ENCODE data around the gene BOLL. TPM values are rescaled to one million over a fixed set of nuclear protein-coding genes. Genes with fewer than 3 reads are reported as not detected.

The BOLL gene
- total RNA-seq, 1 experiment from 2014 or later: not detected

DNA sequence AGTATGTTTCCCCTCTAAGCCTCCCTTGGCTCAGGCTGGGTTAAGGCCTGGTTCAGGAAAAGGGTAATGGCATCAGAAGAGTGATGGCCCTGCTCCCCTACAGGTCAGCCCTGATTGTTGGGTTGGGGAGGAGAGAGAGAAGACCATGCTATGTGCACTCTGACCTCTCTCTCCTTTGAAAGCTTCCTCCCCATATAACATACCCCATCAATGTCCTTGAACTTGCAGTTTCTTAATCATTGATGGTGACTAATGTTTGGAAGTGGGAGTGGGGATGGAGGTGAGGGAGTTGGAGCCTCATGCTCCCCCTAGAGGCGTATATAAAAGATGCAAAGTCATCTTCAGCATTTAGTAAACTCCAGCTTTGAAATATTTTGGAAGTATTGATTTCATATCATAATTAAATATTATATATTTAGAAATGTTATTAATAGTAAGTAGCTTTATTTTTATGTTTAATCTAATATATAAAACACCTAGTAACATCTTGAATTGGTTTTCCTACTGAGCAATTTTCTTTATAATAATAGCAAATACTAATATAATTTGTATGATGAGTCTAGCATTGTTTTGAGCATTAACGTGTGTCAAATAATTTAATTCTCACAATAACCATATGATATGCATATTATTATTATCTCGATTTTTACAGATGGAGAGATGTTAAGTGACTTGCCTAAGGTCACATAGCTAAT, 28.1 kb upstream of the BOLL start:
- Histone ChIP-seq H3K36me3 (ENCODE audit: insufficient read depth, low read length) (no peaks in the 10 kb centered on the region), H3K79me2 (ENCODE audit: low read length) (no peaks in the 10 kb centered on the region), H2AFZ (ENCODE audit: low read length) (no peak overlapping the region), H3K4me2 (ENCODE audit: low read depth, low read length, poor library complexity, severe bottlenecking) (no peak overlapping the region), H3K4me1 (ENCODE audit: low read length) (no peaks in the 10 kb centered on the region), H3K27ac (ENCODE audit: low read length) (no peak overlapping the region), H3K27me3 (ENCODE audit: low read length) (no peaks in the 10 kb centered on the region), H3K9me2 (replicated peaks; ENCODE audit: insufficient read depth, low read length) (no peaks in the 10 kb centered on the region), H4K20me1 (ENCODE audit: insufficient read depth, low read depth, low read length) (no peaks in the 10 kb centered on the region), H3K9me3 (ENCODE audit: low read length) (no peaks in the 10 kb centered on the region), H3K4me3 (ENCODE audit: low read length) (no peak overlapping the region), H3K9ac (ENCODE audit: low read length) (no peak overlapping the region)
- peak; percentile 63 for DNase-seq

DNA sequence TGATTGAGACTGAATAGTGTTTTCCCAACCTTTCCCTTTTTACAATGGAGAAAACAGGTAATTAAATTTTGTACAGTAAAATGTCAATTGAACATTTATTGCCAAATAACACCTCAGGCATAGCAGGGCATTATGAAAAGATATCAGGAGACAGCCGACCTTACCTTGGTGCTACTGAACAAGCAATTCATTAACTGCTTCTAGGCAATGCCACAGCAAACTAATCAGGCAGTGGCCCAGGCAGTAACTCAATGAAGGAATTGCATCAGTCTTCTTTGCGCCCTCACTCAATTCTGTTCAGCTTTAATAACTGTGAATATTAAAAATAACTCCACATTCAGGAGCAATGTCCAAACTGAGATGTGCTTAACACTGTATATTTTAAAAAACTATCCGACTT, 25.4 kb upstream of the BOLL start:
- DNase-seq: no peak
- Histone ChIP-seq H3K4me2 (ENCODE audit: low read depth, low read length, poor library complexity, severe bottlenecking) (no peak overlapping the region), H3K79me2 (ENCODE audit: low read length) (no peaks in the 10 kb centered on the region), H3K4me3 (ENCODE audit: low read length) (no peak overlapping the region), H3K4me1 (ENCODE audit: low read length) (no peaks in the 10 kb centered on the region), H3K9me3 (ENCODE audit: low read length) (no peaks in the 10 kb centered on the region), H3K27ac (ENCODE audit: low read length) (no peak overlapping the region), H4K20me1 (ENCODE audit: insufficient read depth, low read depth, low read length) (no peaks in the 10 kb centered on the region), H3K36me3 (ENCODE audit: insufficient read depth, low read length) (no peaks in the 10 kb centered on the region), H3K27me3 (ENCODE audit: low read length) (no peaks in the 10 kb centered on the region), H2AFZ (ENCODE audit: low read length) (no peak overlapping the region), H3K9ac (ENCODE audit: low read length) (no peak overlapping the region), H3K9me2 (replicated peaks; ENCODE audit: insufficient read depth, low read length) (no peaks in the 10 kb centered on the region)

DNA sequence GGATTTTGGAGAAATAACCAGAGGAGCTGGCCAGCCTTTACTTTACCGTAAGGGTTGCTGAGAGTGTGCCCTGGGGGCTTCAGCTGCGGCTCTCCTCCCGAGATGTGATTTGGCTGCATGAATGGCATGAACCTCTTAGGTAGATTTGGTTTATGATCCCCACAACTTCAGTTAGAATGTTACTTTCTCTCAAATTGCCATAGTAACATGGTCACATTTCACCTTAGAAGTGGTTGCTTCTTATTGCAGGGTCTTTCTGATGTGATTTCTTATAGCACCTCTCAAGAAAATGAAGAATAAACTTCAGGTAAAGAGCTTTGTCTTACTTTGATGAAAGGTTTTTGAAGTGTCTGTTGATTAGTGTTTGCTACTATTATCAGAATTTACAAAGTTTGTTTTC, 24.9 kb upstream of the BOLL start:
- Histone ChIP-seq H3K36me3 (ENCODE audit: insufficient read depth, low read length) (no peaks in the 10 kb centered on the region), H4K20me1 (ENCODE audit: insufficient read depth, low read depth, low read length) (no peaks in the 10 kb centered on the region), H3K27me3 (ENCODE audit: low read length) (no peaks in the 10 kb centered on the region), H3K9me2 (replicated peaks; ENCODE audit: insufficient read depth, low read length) (no peaks in the 10 kb centered on the region), H3K4me2 (ENCODE audit: low read depth, low read length, poor library complexity, severe bottlenecking) (no peak overlapping the region), H3K4me3 (ENCODE audit: low read length) (no peak overlapping the region), H3K4me1 (ENCODE audit: low read length) (no peaks in the 10 kb centered on the region), H3K79me2 (ENCODE audit: low read length) (no peaks in the 10 kb centered on the region), H2AFZ (ENCODE audit: low read length) (no peak overlapping the region), H3K27ac (ENCODE audit: low read length) (no peak overlapping the region), H3K9ac (ENCODE audit: low read length) (no peak overlapping the region), H3K9me3 (ENCODE audit: low read length) (no peaks in the 10 kb centered on the region)
- DNase-seq: no peak

DNA sequence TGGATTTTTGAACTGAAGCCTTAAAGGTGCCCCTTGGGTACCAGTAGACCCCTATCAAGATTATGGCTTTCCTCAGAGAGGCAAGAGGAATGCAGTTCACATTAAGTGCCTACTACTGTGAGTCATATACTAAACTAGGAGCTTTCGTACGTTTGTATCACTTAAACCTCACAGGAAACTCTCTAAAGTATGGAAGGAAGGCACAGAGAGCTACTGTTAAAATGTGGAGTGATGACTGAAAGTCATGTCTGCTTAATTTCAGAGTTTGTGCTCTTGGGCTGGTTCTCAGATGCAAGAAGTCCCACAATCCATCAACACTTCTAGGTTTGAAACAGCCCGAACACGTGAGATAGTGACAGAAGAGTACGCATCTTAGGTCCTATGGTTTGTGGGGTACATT, 23.9 kb upstream of the BOLL start:
- DNase-seq: no peak
- no peak overlapping the region for H3K9ac ChIP-seq (ENCODE audit: low read length)
- H2AFZ ChIP-seq (ENCODE audit: low read length): no peak overlapping the region
- no peak overlapping the region for H3K27ac ChIP-seq (ENCODE audit: low read length)
- H3K4me2 ChIP-seq (ENCODE audit: low read depth, low read length, poor library complexity, severe bottlenecking): no peak overlapping the region
- H3K9me3 ChIP-seq (ENCODE audit: low read length): no peaks in the 10 kb centered on the region
- no peak overlapping the region for H3K4me3 ChIP-seq (ENCODE audit: low read length)
- H3K79me2 ChIP-seq (ENCODE audit: low read length): no peaks in the 10 kb centered on the region
- no peaks in the 10 kb centered on the region for H3K27me3 ChIP-seq (ENCODE audit: low read length)
- no peaks in the 10 kb centered on the region for H3K9me2 ChIP-seq (replicated peaks; ENCODE audit: insufficient read depth, low read length)
- H3K36me3 ChIP-seq (ENCODE audit: insufficient read depth, low read length): no peaks in the 10 kb centered on the region
- peaks cover 7% of the 10 kb centered on the region for H3K4me1 ChIP-seq (ENCODE audit: low read length)
- H4K20me1 ChIP-seq (ENCODE audit: insufficient read depth, low read depth, low read length): no peaks in the 10 kb centered on the region

DNA sequence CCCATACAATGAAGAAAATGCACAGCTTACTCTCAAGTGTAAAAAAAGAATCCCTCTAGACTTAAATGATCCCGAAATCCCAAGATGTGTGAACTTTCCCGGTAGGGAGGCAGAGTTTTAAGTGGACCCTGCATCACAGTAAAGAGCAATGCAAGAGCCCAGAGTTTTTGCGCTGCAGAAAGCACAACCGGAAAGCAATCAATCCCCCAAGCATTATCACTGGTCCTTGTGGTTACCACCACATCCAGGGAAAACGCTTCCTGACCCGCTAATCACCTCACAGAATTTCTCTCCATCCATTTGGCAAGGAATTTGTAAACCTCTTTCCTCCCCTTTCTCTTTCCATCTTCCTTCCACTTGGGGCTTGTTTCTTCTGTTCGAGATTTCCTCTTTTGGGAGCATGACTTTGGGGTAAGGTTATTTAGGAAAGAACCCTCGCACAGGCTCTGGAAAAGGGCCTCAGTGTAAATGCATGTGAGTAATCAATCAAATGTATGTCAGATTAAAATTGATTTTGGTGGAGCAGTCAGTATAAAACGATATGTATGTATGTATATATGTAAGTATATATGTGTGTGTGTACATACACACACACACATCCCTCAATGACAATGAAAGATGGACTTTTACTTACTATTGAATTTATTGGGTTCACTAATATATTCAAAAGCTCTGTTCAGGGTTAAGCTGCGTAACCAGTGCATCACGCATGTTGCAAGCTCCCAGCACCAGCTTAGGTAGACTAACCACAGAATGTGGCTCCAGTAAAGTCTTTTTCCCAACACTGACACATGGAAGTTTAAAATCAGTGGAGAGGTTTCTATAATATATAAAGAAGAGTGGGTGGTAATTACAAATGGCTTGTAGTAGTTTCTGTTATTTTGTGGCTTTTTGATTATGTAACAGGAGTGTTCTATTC, 20.9 kb upstream of the BOLL start:
- H3K9me3 ChIP-seq (ENCODE audit: low read length): no peaks in the 10 kb centered on the region
- H3K27ac ChIP-seq (ENCODE audit: low read length): no peak overlapping the region
- no peak overlapping the region for H2AFZ ChIP-seq (ENCODE audit: low read length)
- no peak overlapping the region for H3K9ac ChIP-seq (ENCODE audit: low read length)
- no peaks in the 10 kb centered on the region for H3K36me3 ChIP-seq (ENCODE audit: insufficient read depth, low read length)
- no peaks in the 10 kb centered on the region for H3K79me2 ChIP-seq (ENCODE audit: low read length)
- no peaks in the 10 kb centered on the region for H4K20me1 ChIP-seq (ENCODE audit: insufficient read depth, low read depth, low read length)
- H3K27me3 ChIP-seq (ENCODE audit: low read length): no peaks in the 10 kb centered on the region
- H3K4me2 ChIP-seq (ENCODE audit: low read depth, low read length, poor library complexity, severe bottlenecking): no peak overlapping the region
- DNase-seq: no peak
- H3K9me2 ChIP-seq (replicated peaks; ENCODE audit: insufficient read depth, low read length): no peaks in the 10 kb centered on the region
- no peak overlapping the region for H3K4me3 ChIP-seq (ENCODE audit: low read length)
- peaks cover 9% of the 10 kb centered on the region for H3K4me1 ChIP-seq (ENCODE audit: low read length)

DNA sequence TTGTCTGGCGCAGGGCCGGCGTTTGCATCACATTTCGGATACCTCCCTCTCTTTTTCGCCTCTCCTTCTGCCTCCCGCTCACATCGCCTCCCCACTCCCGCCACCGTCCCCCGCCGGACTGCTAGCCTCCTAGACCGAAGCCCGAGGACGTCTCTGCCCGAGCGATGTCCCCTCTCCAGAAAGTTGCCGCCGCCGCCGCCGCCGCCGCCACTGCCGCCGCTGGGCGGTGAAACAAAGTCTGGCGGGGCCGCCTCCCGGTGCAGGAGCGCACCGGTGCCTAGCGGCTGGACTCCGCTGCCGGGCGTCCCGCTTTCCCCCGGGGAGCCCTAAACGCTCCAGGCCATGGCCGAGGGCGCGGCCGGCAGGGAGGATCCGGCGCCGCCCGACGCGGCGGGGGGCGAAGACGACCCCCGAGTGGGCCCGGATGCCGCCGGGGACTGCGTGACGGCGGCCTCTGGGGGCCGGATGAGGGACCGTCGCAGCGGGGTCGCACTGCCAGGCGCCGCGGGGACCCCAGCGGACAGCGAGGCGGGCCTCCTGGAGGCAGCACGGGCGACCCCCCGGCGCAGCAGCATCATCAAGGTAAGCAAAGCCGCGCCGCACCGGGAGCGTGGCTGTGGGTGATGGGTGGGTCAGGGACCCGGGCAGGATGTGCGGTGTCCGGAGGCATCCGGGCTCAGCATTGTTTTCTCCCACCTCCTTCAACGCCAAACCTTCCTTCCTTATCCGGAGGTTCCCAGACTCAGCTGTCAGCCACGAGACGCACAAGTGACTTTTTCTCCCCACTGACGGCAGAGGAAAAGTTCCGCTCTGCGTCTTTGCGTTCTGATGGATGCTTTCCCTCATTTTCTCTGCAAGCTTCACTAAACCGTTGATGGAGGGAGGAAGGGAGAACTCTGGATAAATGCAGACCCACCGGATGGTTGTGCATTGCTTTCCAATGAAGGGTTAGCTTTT, 19.9 kb upstream of the BOLL start:
- Histone ChIP-seq H2AFZ (ENCODE audit: low read length) (no peak overlapping the region), H3K9me2 (replicated peaks; ENCODE audit: insufficient read depth, low read length) (no peaks in the 10 kb centered on the region), H3K36me3 (ENCODE audit: insufficient read depth, low read length) (no peaks in the 10 kb centered on the region), H3K9ac (ENCODE audit: low read length) (0 out of 2 replicates have a peak overlapping the region, but pooled peaks have one; percentile 27), H3K4me2 (ENCODE audit: low read depth, low read length, poor library complexity, severe bottlenecking) (peak overlapping the region; percentile 66), H3K27me3 (ENCODE audit: low read length) (no peaks in the 10 kb centered on the region), H4K20me1 (ENCODE audit: insufficient read depth, low read depth, low read length) (no peaks in the 10 kb centered on the region), H3K27ac (ENCODE audit: low read length) (no peak overlapping the region), H3K9me3 (ENCODE audit: low read length) (no peaks in the 10 kb centered on the region), H3K4me1 (ENCODE audit: low read length) (peaks cover 9% of the 10 kb centered on the region), H3K4me3 (ENCODE audit: low read length) (peak overlapping the region; percentile 44), H3K79me2 (ENCODE audit: low read length) (no peaks in the 10 kb centered on the region)
- DNase-seq: no peak

DNA sequence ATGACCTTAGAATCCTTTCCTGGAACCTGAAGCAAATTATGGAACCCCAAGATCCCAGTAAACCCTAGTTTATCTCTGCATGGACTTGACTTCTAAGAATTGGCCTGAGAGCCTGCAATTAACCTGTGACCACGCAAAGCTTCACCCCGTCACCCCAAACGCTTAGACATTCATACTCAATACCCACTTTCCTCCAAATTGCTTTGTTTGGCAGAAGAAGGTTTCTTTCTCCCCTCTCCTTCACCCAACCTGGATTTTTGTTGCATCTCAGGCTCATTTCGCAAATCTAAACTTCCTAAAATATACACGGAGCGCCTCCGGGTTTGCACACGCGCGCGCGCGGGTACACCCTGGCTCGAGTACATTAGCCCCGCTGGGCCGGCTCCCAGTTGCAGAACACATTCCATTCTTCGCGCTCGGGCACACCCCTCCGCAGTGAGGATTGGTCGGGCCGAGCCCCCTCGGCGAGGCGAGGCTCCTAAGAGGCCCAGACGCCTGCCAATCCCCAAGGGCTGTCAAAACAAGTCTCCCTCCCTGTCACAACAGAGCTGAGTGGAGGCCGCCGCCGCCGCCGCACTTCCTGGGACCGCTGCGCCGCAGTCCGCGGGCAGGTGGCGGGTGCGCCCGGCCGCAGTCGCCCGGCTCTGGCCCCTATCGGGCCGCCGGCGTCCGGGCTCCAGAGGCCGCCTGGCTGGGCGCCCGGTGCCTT, 19.1 kb upstream of the BOLL start, which contains the start of gene PLCL1:
Gene PLCL1 (plus strand): TSS at position 545 of the 709 bp plus-strand sequence.
- H3K4me3 ChIP-seq (ENCODE audit: low read length): peak within 1 kb of the TSS; percentile 44
- peak within 1 kb of the TSS; percentile 76; the same call in 1 of the 2 replicates for H2AFZ ChIP-seq (ENCODE audit: low read length)
- no peaks in the 10 kb centered on the region for H3K36me3 ChIP-seq (ENCODE audit: insufficient read depth, low read length)
- H3K4me1 ChIP-seq (ENCODE audit: low read length): peaks cover 9% of the 10 kb centered on the region
- H3K27me3 ChIP-seq (ENCODE audit: low read length): no peaks in the 10 kb centered on the region
- H3K79me2 ChIP-seq (ENCODE audit: low read length): no peaks in the 10 kb centered on the region
- H3K9me2 ChIP-seq (replicated peaks; ENCODE audit: insufficient read depth, low read length): no peaks in the 10 kb centered on the region
- H3K9me3 ChIP-seq (ENCODE audit: low read length): no peaks in the 10 kb centered on the region
- H3K27ac ChIP-seq (ENCODE audit: low read length): no peak within 1 kb of the TSS
- 0 out of 2 replicates have a peak within 1 kb of the TSS, but pooled peaks have one; percentile 27 for H3K9ac ChIP-seq (ENCODE audit: low read length)
- H3K4me2 ChIP-seq (ENCODE audit: low read depth, low read length, poor library complexity, severe bottlenecking): peak within 1 kb of the TSS; percentile 66
- H4K20me1 ChIP-seq (ENCODE audit: insufficient read depth, low read depth, low read length): no peaks in the 10 kb centered on the region
- DNase-seq: peak; percentile 83
